ENCODE data around the gene SMG7.

The SMG7 gene

GRCh38 chr1:183477986-183478781, 5.9 kb downstream of the SMG7 start:
- Histone ChIP-seq H3K4me2 (peak overlapping the region; percentile 74 to 97 (median 81)), H3K27me3 (no peaks in the 10 kb centered on the region), H3K4me1 (peaks cover 74 to 96% (median 86%) of the 10 kb centered on the region in 10 experiments), H3K36me3 (peaks cover 0 to 53% (median 14%) of the 10 kb centered on the region in 11 experiments; a peak in 13 of 22 replicates), H3K9me3 (replicated peaks in 1 of 11) (no peaks in the 10 kb centered on the region), H3K27ac (peak overlapping the region; percentile 26 to 83 (median 76); a peak in 20 of 22 replicates), H4K20me1 (peaks cover 27 to 96% (median 58%) of the 10 kb centered on the region in 11 experiments; a peak in 19 of 22 replicates), H3K4me3 (peak overlapping the region in 8 of 10 experiments; percentile 26 to 49 (median 38); a peak in 12 of 20 replicates), H3K9ac (peak overlapping the region; percentile 46 to 69 (median 58); a peak in 19 of 22 replicates)
- no peak for TF ChIP-seq Cebpa-rat (IDR thresholded peaks at IDR 0.05)

DNA sequence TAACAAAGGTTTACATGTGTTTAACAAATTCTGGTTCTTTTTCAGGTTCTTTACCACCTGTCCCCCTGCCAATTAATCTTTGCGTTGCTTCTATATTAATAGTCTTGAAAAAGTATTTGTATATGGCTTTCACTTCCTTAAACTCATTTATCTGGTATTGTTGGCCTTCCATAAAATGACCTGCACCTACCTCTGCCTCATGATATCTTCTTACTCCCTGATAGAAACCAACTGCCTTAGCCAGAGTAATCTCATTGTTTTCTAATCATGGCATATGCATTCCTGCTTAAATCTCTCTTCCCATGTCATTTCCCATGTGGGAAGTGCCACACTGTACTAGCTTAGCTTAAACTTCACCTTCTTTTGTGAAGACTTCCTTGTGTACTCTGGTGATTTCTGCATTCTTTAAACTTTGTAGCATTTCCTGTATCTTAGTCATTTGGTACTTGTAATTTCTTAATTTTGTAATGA, 8.7 kb downstream of the SMG7 start:
- Histone ChIP-seq H3K9me3 (replicated peaks in 1 of 11) (peaks cover 0 to under 1% (median 0%) of the 10 kb centered on the region in 11 experiments; a peak in 3 of 22 replicates), H3K27me3 (no peaks in the 10 kb centered on the region), H3K36me3 (peaks cover 0 to 56% (median 20%) of the 10 kb centered on the region in 11 experiments; a peak in 15 of 22 replicates), H3K9ac (no peak overlapping the region), H3K27ac (peak overlapping the region in 4 of 11 experiments; percentile 4 to 83 (median 51); a peak in 3 of 22 replicates), H3K4me3 (no peak overlapping the region), H3K4me1 (peaks cover 46 to 68% (median 58%) of the 10 kb centered on the region in 10 experiments), H4K20me1 (peaks cover 31 to 96% (median 67%) of the 10 kb centered on the region in 11 experiments; a peak in 20 of 22 replicates), H3K4me2 (peak overlapping the region; percentile 53 to 97 (median 81))
- TF ChIP-seq Cebpa-rat (IDR thresholded peaks at IDR 0.05): no peak

DNA sequence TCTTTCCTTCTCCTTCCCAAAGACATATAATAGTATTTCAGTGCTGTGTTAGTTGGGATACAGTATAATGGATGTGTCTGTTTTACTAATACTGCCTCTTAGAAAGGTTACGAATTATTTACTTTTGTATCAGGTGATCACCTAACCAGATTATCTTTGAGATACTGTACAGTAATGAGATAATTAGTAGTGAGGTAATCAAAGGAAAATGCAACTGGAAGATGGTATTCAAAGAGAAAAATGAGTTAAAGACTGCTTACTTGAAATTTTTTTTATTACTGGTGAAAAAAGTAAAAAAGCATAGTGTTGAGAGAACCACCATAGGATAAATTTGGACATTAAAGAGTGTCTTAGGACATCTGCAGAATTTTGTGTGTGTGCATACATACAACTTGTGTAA, 10.9 kb downstream of the SMG7 start:
- Histone ChIP-seq H3K9me3 (replicated peaks in 1 of 11) (peaks cover 0 to 11% (median 0%) of the 10 kb centered on the region in 11 experiments; a peak in 8 of 22 replicates), H3K27me3 (no peaks in the 10 kb centered on the region), H3K4me3 (no peak overlapping the region), H3K9ac (no peak overlapping the region), H3K4me2 (no peak overlapping the region), H3K4me1 (peaks cover 30 to 68% (median 41%) of the 10 kb centered on the region in 10 experiments), H3K27ac (no peak overlapping the region), H3K36me3 (peaks cover 0 to 70% (median 28%) of the 10 kb centered on the region in 11 experiments; a peak in 19 of 22 replicates), H4K20me1 (peaks cover 48 to 100% (median 81%) of the 10 kb centered on the region in 11 experiments; a peak in 21 of 22 replicates)
- TF ChIP-seq Cebpa-rat (IDR thresholded peaks at IDR 0.05): no peak

DNA sequence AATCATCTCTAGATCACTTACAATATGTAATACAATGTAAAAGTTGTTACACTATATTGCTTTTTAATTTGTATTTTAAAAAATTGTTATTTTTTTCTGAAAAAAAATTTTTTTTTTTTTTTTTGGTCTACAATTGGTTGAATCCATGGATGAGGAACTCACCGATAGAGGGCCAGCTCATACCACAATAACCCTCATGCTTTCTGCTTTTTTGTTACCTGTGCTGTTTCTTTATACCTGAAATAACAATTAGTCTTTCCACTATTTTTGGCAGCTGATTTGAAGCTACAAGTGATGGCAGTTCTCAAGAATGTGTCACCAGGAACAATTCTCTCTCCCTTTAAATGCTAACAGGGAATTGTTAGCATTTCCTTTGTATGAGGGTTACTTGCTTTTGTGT, 12.0 kb downstream of the SMG7 start:
- peaks cover 0 to 11% (median 0%) of the 10 kb centered on the region in 11 experiments; a peak in 8 of 22 replicates for H3K9me3 ChIP-seq (replicated peaks in 1 of 11)
- TF ChIP-seq Cebpa-rat (IDR thresholded peaks at IDR 0.05): no peak
- no peaks in the 10 kb centered on the region for H3K27me3 ChIP-seq
- H3K4me2 ChIP-seq: no peak overlapping the region
- peaks cover 20 to 62% (median 31%) of the 10 kb centered on the region in 10 experiments for H3K4me1 ChIP-seq
- H3K36me3 ChIP-seq: peaks cover 0 to 70% (median 30%) of the 10 kb centered on the region in 11 experiments; a peak in 19 of 22 replicates
- no peak overlapping the region for H3K27ac ChIP-seq
- H3K9ac ChIP-seq: no peak overlapping the region
- peaks cover 56 to 100% (median 87%) of the 10 kb centered on the region in 11 experiments; a peak in 21 of 22 replicates for H4K20me1 ChIP-seq
- no peak overlapping the region for H3K4me3 ChIP-seq

DNA sequence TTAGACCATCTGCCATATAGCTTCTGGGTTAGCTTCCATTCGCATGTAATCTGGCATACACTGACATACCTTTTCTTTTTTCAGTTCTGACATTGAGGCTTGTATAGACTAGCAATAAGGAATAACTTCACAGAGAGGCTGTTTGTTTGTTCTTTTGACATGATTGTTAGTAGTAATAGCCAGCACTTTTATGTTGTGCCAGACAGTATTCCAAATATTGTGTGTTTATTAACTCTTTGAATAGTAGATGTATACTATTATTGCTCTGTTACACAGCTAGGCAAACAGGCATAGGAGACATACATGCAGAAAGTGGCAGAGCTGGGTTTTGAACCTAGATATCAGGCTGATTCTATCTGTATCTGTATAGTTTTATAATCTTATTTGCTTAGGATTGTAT, 12.6 kb downstream of the SMG7 start:
- H3K4me1 ChIP-seq: peaks cover 14 to 56% (median 25%) of the 10 kb centered on the region in 10 experiments
- H4K20me1 ChIP-seq: peaks cover 62 to 100% (median 92%) of the 10 kb centered on the region in 11 experiments; a peak in 21 of 22 replicates
- no peak overlapping the region for H3K4me3 ChIP-seq
- H3K36me3 ChIP-seq: peaks cover 0 to 70% (median 27%) of the 10 kb centered on the region in 11 experiments; a peak in 19 of 22 replicates
- no peaks in the 10 kb centered on the region for H3K27me3 ChIP-seq
- peaks cover 0 to 11% (median 0%) of the 10 kb centered on the region in 11 experiments; a peak in 8 of 22 replicates for H3K9me3 ChIP-seq (replicated peaks in 1 of 11)
- no peak overlapping the region for H3K4me2 ChIP-seq
- H3K27ac ChIP-seq: no peak overlapping the region
- no peak for TF ChIP-seq Cebpa-rat (IDR thresholded peaks at IDR 0.05)
- H3K9ac ChIP-seq: no peak overlapping the region

- Histone ChIP-seq H3K27ac (no peak overlapping the region), H3K4me3 (no peak overlapping the region), H3K4me1 (peaks cover 0 to 48% (median 22%) of the 10 kb centered on the region in 10 experiments; a peak in 15 of 20 replicates), H3K4me2 (peak overlapping the region in 3 of 11 experiments; percentile 0 to 43 (median 12); a peak in 3 of 22 replicates), H3K9me3 (replicated peaks in 1 of 11) (peaks cover 0 to 11% (median 0%) of the 10 kb centered on the region in 11 experiments; a peak in 8 of 22 replicates), H3K36me3 (peaks cover 0 to 52% (median 28%) of the 10 kb centered on the region in 11 experiments; a peak in 19 of 22 replicates), H3K27me3 (no peaks in the 10 kb centered on the region), H3K9ac (no peak overlapping the region), H4K20me1 (peaks cover 58 to 100% (median 84%) of the 10 kb centered on the region in 11 experiments; a peak in 20 of 22 replicates)
- TF ChIP-seq Cebpa-rat (IDR thresholded peaks at IDR 0.05): no peak
Measured at GRCh38 chr1:183487674-183488442, 15.6 kb downstream of the SMG7 start.

DNA sequence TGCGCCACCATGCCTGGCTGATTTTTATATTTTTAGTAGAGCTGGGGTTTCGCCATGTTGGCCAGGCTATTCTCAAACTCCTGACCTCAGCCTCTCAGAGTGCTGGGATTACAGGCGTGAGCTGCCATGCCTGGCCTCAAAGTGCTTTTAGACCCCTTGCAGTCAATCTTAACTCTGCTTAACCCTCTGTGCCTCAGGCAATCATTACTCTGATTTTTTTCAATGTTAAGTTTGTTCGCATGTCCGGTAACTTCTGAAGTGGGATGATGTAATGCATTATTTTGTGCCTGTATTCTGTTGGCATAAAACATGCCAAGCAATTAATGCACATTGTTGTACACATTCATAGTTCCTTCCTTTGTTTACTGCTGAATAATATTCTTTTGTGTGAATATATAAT, 18.6 kb downstream of the SMG7 start:
- Histone ChIP-seq H3K9me3 (replicated peaks in 1 of 11) (peaks cover 0 to 24% (median 0%) of the 10 kb centered on the region in 11 experiments; a peak in 9 of 22 replicates), H3K4me3 (no peak overlapping the region), H3K27ac (peak overlapping the region in 3 of 11 experiments; percentile 27 to 49 (median 39); a peak in 4 of 22 replicates), H3K4me1 (peaks cover 21 to 78% (median 48%) of the 10 kb centered on the region in 10 experiments; a peak in 19 of 20 replicates), H4K20me1 (peaks cover 46 to 92% (median 74%) of the 10 kb centered on the region in 11 experiments; a peak in 19 of 22 replicates), H3K4me2 (peak overlapping the region in 7 of 11 experiments; percentile 19 to 54 (median 47); a peak in 7 of 22 replicates), H3K27me3 (no peaks in the 10 kb centered on the region), H3K9ac (no peak overlapping the region), H3K36me3 (peaks cover 0 to 42% (median 30%) of the 10 kb centered on the region in 11 experiments; a peak in 19 of 22 replicates)
- TF ChIP-seq Cebpa-rat (IDR thresholded peaks at IDR 0.05): 0 out of 22 replicates have a peak, but pooled peaks of 1 of the 11 experiments have one; percentile 16

Data from BLaER1 treated with 17β-estradiol and CSF1 and Interleukin-3, amounts not matched to agents 10 nM and 100 nM (cell line).